HCT116 (cell line): ENCODE data around the gene NAPSA.
A peak's percentile ranks its signal among the peaks of the same experiment; 100 is the strongest.

Experiments used
- CBX3 ChIP-seq: IDR thresholded peaks from 2 replicates; pipeline ENCODE4 v1.6.1; 2012; ENCODE audit warnings: low read depth
- EZH2 ChIP-seq: fragments of 200-600 bp; sonication (generic); IDR thresholded peaks from 2 replicates; pipeline ENCODE4 v1.6.1; 2017; ENCODE audit warnings: antibody characterized with exemption, mixed run types
- EZH2phosphoT487 ChIP-seq: fragments of 200-600 bp; IDR thresholded peaks from 2 replicates; pipeline ENCODE4 v1.6.1; 2018; ENCODE audit warnings: antibody characterized with exemption, borderline replicate concordance
- POLR2A ChIP-seq: IDR thresholded peaks from 2 replicates; pipeline ENCODE4 v1.7.0; 2011; ENCODE audit warnings: borderline replicate concordance; ENCODE audit not compliant: insufficient read depth, insufficient read length; ENCODE audit errors: extremely low read depth
- RAD21 ChIP-seq: IDR thresholded peaks from 2 replicates; pipeline ENCODE4 v1.6.1; 2012; ENCODE audit warnings: low read depth, mild to moderate bottlenecking
- SIN3A ChIP-seq: IDR thresholded peaks from 2 replicates; pipeline ENCODE4 v1.6.1; 2012; ENCODE audit warnings: low read depth
- SP1 ChIP-seq: IDR thresholded peaks from 2 replicates; pipeline ENCODE4 v1.6.1; 2012; ENCODE audit warnings: low read depth
- TCF7L2 ChIP-seq: IDR thresholded peaks from 2 replicates; pipeline ENCODE4 v1.7.0; 2011; ENCODE audit warnings: borderline replicate concordance, inconsistent platforms; ENCODE audit not compliant: insufficient read depth, insufficient read length; ENCODE audit errors: extremely low read depth
- YY1 ChIP-seq: IDR thresholded peaks from 2 replicates; pipeline ENCODE4 v1.6.1; 2011; ENCODE audit warnings: low read length, low read depth, moderate library complexity, mild to moderate bottlenecking; ENCODE audit not compliant: insufficient replicate concordance; ENCODE audit errors: extremely low read depth
- TF ChIP-seq, protein P1 (sequence below), 3 experiments: fragments of 200-600 bp in 1 of 3; sonication (generic) in 1 of 3; IDR thresholded peaks in 2 of 3; conservative IDR thresholded peaks in 1 of 3; 2 replicates each; pipeline ENCODE4 v1.5.1; 2012 to 2017; ENCODE audit warnings: low read depth in 2 of 3, low read length in 2 of 3, antibody characterized with exemption in 1 of 3, borderline replicate concordance in 1 of 3, control low read depth in 1 of 3, mild to moderate bottlenecking in 1 of 3, mixed read lengths in 1 of 3, mixed run types in 1 of 3, moderate library complexity in 1 of 3; ENCODE audit not compliant: insufficient read depth in 1 of 3
- TF ChIP-seq, protein P2 (sequence below): IDR thresholded peaks from 2 replicates; pipeline ENCODE4 v1.6.1; 2012
- TF ChIP-seq, protein P3 (sequence below): IDR thresholded peaks from 2 replicates; pipeline ENCODE4 v1.6.1; 2011; ENCODE audit warnings: mild to moderate bottlenecking, low read length, moderate library complexity; ENCODE audit not compliant: insufficient replicate concordance; ENCODE audit errors: extremely low read depth

DNA sequence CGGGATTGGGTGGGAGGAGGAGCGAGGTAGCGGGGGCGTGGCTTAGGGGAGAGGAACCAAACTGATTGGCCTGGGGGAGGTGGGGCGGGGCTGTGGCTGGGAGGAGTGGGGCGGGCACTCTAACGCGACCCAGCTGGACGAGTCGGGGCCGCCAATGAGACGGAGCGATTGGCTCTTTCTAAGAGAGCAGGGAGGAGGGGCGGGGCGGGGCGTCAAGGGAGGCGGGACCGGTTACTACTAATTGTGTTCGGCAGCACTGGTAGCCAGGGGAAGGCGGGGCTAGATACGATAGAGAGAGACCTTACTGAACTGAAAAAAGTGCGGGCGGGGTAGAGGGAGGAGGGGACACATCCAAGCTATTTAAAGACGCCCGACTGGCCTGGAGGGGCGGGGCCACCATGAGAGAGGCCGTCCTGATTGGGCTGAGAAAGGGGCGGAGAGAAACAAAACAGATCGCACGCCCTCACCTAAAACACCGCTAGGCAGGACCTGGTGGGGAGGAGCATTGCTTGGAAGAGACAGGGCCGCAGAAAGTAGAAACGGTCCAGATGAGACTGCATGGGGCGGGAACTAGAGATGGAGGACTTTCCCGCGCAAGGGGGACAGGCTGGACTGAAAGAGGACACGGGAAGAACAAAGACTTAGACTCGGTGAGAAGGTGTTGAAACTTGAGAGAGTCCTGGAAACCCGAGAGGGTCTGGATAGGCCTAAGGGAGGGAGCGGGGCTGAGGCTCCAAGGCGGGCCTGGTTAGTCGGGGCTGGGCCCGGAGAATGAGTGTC is 36.1 kb downstream of the NAPSA start, which contains the start of gene KCNC3:
- TF ChIP-seq EZH2, result no peak
- TF ChIP-seq EZH2phosphoT487, result no peak
- TF ChIP-seq, protein P1, sequence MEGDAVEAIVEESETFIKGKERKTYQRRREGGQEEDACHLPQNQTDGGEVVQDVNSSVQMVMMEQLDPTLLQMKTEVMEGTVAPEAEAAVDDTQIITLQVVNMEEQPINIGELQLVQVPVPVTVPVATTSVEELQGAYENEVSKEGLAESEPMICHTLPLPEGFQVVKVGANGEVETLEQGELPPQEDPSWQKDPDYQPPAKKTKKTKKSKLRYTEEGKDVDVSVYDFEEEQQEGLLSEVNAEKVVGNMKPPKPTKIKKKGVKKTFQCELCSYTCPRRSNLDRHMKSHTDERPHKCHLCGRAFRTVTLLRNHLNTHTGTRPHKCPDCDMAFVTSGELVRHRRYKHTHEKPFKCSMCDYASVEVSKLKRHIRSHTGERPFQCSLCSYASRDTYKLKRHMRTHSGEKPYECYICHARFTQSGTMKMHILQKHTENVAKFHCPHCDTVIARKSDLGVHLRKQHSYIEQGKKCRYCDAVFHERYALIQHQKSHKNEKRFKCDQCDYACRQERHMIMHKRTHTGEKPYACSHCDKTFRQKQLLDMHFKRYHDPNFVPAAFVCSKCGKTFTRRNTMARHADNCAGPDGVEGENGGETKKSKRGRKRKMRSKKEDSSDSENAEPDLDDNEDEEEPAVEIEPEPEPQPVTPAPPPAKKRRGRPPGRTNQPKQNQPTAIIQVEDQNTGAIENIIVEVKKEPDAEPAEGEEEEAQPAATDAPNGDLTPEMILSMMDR (IDR thresholded peaks at IDR 0.05 in 2 of 3, conservative IDR thresholded peaks at IDR 0.05 in 1 of 3; ENCODE audit: borderline replicate concordance in 1 of 3, insufficient read depth in 1 of 3, low read depth in 2 of 3, low read length in 2 of 3), result no peak
- peak; percentile 84 for TF ChIP-seq POLR2A
- TF ChIP-seq YY1, result no peak
- TF ChIP-seq SIN3A, result no peak
- TF ChIP-seq, protein P2, sequence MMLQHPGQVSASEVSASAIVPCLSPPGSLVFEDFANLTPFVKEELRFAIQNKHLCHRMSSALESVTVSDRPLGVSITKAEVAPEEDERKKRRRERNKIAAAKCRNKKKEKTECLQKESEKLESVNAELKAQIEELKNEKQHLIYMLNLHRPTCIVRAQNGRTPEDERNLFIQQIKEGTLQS, result no peak
- TF ChIP-seq TCF7L2, result peak; percentile 32
- TF ChIP-seq SP1, result peak; percentile 73
- TF ChIP-seq CBX3, result no peak
- TF ChIP-seq, protein P3, sequence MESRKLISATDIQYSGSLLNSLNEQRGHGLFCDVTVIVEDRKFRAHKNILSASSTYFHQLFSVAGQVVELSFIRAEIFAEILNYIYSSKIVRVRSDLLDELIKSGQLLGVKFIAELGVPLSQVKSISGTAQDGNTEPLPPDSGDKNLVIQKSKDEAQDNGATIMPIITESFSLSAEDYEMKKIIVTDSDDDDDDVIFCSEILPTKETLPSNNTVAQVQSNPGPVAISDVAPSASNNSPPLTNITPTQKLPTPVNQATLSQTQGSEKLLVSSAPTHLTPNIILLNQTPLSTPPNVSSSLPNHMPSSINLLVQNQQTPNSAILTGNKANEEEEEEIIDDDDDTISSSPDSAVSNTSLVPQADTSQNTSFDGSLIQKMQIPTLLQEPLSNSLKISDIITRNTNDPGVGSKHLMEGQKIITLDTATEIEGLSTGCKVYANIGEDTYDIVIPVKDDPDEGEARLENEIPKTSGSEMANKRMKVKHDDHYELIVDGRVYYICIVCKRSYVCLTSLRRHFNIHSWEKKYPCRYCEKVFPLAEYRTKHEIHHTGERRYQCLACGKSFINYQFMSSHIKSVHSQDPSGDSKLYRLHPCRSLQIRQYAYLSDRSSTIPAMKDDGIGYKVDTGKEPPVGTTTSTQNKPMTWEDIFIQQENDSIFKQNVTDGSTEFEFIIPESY, result peak; percentile 26
- no peak for TF ChIP-seq RAD21
